NCI-H1436 (cell line): ENCODE results near the gene PLAAT2.
"Not testable (repeated sequence)": the region's sequence is repeated elsewhere in the genome, so short reads cannot be mapped to it uniquely, and the experiment has no call there.

Experiments
- DNase-seq: peaks from one replicate; lab custom pipeline; 2025; lab: John Stamatoyannopoulos, UW

The PLAAT2 gene

GRCh38 chr11:63563201-63564055 lies at the start of gene PLAAT2:
Gene PLAAT2, minus strand, starts transcription at chr11:63563379. Its CDS starts 55 bp downstream, at chr11:63563324.
- no peak for DNase-seq

DNA sequence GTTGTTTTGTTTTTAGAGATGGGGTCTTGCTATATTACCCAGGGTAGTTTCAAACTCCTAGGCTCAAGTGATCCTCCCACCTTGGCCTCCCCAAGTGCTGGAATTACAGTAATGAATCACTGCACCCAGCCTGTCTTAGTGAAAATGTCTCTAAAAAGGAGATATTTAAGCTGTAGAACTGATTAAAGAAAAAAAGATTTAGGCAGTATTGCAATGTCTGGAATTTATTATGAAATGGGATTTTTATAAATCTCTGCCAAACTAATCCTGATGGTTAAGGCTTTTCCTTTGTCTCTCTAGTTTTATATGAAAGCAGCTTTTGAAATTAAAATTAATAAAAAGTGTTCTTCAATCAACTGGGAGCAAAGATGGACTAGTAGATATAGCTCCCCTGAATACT lies 49.0 kb upstream of the PLAAT2 start:
- no peak for DNase-seq

GRCh38 chr11:63611395-63611747 lies 48.2 kb upstream of the PLAAT2 start:
- no peak for DNase-seq

GRCh38 chr11:63610604-63611394 lies 47.6 kb upstream of the PLAAT2 start:
- DNase-seq = no peak

DNA sequence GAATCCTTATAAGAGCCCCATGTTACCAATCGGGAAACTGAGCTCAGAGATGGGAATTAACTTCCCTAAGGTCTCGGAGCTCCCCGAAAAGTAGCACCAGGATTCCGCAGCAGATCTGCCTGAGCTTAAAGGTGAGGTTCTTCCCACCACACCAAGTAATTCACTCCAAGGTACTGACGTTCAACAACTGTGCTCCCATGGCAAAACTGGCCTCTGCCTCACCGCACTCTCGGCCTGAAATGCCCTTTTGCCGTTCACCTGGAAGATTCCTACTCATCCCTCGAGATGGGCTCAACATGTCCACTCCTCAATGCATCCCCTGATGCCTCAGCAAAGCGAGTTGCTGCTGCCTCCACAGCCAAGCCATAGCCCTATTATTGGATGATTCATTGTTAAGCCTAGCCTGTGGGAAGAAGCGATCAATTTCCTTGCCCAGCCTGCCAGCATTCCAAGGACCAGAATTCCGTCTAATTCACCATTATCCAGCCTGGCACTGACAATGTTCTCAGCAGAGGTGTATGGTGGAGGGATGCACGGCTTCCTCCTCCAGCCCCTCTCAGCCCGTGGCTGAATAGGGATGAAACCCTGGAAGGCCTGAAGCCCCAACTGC lies 46.9 kb upstream of the PLAAT2 start:
- no peak for DNase-seq

GRCh38 chr11:63609536-63609935 lies 46.4 kb upstream of the PLAAT2 start:
- no peak for DNase-seq

DNA sequence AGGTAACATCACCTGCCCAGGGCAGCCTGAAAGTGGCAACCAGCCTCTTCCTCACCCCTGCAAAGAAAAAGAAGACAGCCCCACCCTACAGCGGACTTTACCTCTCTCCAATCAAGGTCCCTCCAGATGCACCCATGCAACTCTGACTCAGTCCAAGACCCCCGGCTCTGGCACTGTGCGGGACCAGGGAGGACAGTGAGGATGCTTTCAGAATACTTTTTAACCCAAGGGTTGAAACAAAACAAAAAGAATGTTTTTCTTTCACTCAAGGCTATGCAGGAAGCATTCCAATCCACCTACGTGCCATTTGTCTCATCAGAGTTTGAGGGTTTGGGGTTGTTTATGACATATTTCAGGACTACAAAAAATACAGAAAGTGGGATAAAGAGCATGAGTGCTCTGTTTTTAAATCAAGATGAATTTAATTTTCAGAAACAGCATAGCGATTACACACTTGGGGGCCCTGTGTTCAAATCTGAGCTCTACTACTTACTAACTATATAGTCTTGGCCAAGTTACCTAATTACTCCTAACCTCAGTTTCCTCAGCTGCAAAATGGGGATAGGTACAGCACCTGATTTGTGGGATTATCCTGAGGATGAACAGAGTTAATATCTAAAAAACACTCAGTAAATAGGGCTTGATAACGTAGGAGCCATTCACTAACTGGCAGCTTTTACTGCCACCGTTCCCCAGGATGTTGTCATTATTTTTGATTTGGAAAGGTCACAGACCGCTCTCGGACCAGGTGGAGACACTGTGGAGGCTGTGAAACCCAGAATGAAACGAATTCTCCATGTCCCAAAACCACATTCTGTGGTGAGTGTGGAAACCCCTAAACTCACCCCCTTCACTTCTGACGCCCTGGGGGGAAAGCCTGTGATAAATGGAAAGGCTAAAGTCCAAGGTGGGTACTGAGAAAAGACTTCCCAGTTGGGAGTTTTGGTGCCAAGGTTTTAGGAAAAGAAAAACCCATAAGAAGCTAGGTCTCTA lies 45.5 kb upstream of the PLAAT2 start:
- no peak for DNase-seq

- DNase-seq = peak; percentile 59
These were observed 40.0 kb upstream of the PLAAT2 start for GRCh38 chr11:63603180-63603518.

GRCh38 chr11:63602290-63603179 lies 39.4 kb upstream of the PLAAT2 start:
- DNase-seq = not testable (repeated sequence)

GRCh38 chr11:63599211-63600122 lies 36.3 kb upstream of the PLAAT2 start:
- DNase-seq = no peak

- no peak for DNase-seq
These were observed 35.4 kb upstream of the PLAAT2 start for GRCh38 chr11:63598556-63598955.

GRCh38 chr11:63595296-63595695 lies 32.1 kb upstream of the PLAAT2 start:
- DNase-seq = no peak

DNA sequence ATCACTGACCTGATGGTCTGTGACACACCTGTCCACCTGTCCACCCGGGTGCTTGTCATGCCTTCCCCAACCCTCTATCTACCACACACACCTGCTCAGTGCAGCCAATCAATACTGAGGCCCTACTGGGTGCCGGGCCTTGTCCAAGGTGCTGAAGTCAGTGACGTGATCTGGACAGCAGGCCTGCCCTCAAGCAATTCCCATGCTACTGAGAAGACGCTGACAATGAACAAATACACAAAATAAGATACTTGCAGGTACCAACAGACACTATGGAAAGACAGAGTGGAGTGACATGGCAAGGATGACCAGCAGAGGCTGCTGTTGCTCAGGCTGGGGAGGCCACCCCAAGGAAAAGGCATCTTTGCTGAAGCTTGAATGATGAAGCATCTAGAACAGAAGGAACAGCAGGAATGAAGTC lies 29.8 kb upstream of the PLAAT2 start:
- DNase-seq = peak; percentile 22

DNA sequence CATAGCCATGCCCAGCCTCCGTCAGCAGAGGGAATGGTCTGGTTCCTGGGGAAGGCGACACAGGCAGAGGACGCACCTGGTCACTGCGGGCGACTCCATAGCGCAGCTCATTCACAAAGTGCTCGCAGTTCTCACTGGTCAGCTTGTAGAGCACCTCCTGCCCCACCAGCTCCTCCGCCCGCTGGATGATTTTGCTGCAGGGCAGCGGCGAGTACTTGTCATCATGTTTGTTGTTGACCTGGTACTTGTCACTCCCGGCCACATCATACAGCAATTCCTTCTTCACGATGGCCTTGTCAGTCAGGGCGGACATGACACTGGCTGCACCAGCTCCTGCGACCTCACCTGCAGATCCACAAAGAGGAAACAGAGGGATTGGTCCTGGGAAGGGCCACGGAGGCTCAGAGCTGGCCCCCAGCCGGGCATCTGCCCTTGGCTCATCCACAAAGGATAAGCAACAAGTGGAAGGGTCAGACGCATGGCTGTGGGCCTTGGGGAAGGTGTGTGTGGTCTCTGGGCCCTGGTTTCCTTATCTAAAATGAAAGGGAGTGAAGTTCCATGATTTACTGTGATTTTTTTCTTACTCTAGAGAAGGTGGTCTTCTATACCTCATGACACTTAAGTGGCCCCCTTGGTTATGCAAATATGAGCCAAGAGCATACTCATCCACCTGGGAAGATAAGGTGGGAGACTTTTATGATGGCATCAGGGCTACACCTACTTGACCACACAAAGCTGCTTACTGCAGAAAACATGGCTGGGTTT lies 27.0 kb upstream of the PLAAT2 start:
- DNase-seq = no peak

DNA sequence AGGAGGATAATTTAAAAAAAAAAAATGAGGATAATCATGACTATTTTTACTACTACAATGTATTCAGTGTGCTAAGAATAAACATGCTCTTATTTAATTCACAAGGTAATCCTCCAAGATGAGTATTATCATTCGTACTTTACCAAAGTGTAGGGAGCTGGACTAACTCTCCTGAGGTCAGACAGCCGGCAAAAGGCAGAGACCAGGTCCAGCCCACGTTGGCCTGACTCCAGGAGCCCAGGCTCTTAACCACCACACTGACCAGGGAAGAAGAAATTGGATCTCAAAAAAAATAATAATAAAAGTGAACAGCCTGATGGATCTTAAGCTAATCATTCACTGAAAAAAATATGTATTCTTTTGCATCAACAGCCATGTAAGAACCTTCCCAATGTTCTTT lies 25.8 kb upstream of the PLAAT2 start:
- no peak for DNase-seq

GRCh38 chr11:63586451-63587166 lies 23.4 kb upstream of the PLAAT2 start:
- no peak for DNase-seq

DNA sequence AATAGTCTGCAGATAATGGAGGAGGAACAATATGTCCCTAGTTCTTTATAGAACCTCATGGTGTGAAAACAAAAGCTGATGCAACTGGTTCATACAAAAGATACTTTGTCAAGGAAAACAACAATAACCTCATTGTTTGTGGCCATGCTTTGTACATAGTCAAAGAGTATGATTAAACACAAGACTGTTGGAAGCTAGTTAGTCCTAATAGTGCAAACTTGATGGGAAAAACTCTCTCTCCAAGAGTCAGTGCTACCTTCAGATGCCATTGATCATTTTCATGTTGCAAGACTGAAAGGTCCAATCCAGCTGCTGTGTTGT lies 20.1 kb upstream of the PLAAT2 start:
- DNase-seq = no peak

DNA sequence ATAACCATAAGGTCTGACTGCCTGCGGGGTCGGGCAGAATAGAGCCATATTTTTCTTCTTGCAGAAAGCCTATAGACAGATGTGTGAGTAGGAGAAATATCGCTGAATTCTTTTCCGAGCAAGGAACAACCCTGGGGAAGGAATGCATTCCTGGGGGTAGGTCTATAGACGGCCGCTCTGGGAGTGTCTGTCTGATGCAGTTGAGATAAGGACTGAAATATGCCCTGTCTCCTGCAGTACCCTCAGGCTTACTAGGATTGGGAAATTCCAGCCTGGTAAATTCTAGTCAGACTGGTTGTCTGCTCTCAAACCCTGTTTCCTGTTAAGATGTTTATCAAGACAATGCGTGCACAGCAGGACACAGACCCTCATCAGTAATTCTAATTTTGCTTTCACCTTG lies 18.0 kb upstream of the PLAAT2 start:
- DNase-seq = not testable (repeated sequence)
